Measurements from ENCODE around the gene C19orf67. TPM values are rescaled to one million over a fixed set of nuclear protein-coding genes. Genes with fewer than 3 reads are reported as not detected.

Gene C19orf67
- total and polyA plus RNA-seq, 2 of the 13 experiments (the other 11 are each of a cell fraction or from before 2014, with no cell fraction given): 0.11 to 0.32 TPM

DNA sequence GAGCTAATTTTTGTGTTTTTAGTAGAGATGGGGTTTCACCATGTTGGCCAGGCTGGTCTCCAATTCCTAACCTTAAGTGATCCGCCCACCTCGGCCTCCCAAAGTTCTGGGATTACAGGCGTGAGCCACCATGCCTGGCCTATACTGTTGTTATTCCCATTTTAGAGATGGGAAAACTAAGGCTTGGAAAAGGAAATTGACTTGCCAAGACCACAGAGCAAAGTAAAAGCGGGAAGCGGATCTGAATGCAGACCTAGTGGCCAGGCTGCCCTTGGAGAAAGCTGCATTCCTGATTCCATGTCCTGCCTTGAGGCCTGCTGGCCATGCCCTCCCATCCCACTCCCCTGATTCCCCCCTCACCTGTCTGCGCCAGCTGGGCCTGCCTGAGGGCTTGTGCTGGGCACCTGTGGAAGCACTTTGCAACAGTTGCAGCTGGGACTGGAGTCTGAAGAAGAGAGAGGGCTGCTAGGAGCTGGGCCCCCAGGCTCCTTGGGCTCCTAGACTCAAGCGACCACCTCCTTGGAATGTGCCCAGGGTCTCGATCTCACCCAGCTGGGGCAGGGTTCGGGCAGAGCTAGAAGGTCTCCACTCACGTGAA is 29.4 kb downstream of the C19orf67 start:
- BruUV-seq (replicated peaks): no TSS peak
- DNase-seq (ENCODE audit: low spot score): no peak
- no peaks in the 10 kb centered on the region for H4K20me1 ChIP-seq (ENCODE audit: insufficient read depth, low read length)
- no peak overlapping the region for H3K27ac ChIP-seq (ENCODE audit: extremely low read length, insufficient read depth, low read length)
- no peaks in the 10 kb centered on the region for H3K36me3 ChIP-seq (replicated peaks in 1 of 2; ENCODE audit: control insufficient read depth in 1 of 2, insufficient read depth in 2 of 2, low read length in 2 of 2)
- no peaks in the 10 kb centered on the region for H3K9me3 ChIP-seq (ENCODE audit: low read length)
- TF ChIP-seq, protein P1, sequence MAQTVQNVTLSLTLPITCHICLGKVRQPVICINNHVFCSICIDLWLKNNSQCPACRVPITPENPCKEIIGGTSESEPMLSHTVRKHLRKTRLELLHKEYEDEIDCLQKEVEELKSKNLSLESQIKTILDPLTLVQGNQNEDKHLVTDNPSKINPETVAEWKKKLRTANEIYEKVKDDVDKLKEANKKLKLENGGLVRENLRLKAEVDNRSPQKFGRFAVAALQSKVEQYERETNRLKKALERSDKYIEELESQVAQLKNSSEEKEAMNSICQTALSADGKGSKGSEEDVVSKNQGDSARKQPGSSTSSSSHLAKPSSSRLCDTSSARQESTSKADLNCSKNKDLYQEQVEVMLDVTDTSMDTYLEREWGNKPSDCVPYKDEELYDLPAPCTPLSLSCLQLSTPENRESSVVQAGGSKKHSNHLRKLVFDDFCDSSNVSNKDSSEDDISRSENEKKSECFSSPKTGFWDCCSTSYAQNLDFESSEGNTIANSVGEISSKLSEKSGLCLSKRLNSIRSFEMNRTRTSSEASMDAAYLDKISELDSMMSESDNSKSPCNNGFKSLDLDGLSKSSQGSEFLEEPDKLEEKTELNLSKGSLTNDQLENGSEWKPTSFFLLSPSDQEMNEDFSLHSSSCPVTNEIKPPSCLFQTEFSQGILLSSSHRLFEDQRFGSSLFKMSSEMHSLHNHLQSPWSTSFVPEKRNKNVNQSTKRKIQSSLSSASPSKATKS (CRISPR knock-in tag; IDR thresholded peaks at IDR 0.05): no peak
- TF ChIP-seq CAMTA2 (CRISPR knock-in tag; IDR thresholded peaks at IDR 0.05; ENCODE audit: borderline replicate concordance) (no peak), FOXP1 (IDR thresholded peaks at IDR 0.05) (no peak), FOXP1 (CRISPR knock-in tag; IDR thresholded peaks at IDR 0.05) (no peak), GLI4 (CRISPR knock-in tag; IDR thresholded peaks at IDR 0.05; ENCODE audit: borderline replicate concordance) (no peak), SSRP1 (CRISPR knock-in tag; IDR thresholded peaks at IDR 0.05) (no peak), ZNF3 (CRISPR knock-in tag; IDR thresholded peaks at IDR 0.05) (no peak), ZNF629 (CRISPR knock-in tag; conservative IDR thresholded peaks at IDR 0.05) (peak; percentile 78)
- ChIA-PET CTCF (ENCODE audit: low intra/inter-chr PET ratio, low total read pairs) (no interaction called here), POLR2A (interaction anchor here (1.4 kb wide), 1 partner anchor 15 kb away, joined by 3 read pairs; no protein-coding TSS in a partner anchor)
- H3K4me1 ChIP-seq (ENCODE audit: insufficient read depth, low read length): peaks cover 26% of the 10 kb centered on the region
- H3K4me3 ChIP-seq (replicated peaks in 1 of 3; ENCODE audit: insufficient read depth in 1 of 3, low read depth in 2 of 3, low read length in 3 of 3): no peak overlapping the region
- H2AFZ ChIP-seq (ENCODE audit: low read length): no peak overlapping the region
- WGBS (ENCODE audit: low lambda C conversion rate): 92% methylated on average over 5 of the region's 10 CpGs
- no peak for ATAC-seq
- H3K79me2 ChIP-seq (ENCODE audit: insufficient read depth, low read length): no peaks in the 10 kb centered on the region
- in situ Hi-C loops (cut with HindIII; ENCODE audit: extremely low pct_ligation_motif_present, low pct_unique_long_range_greater_than_20kb) (loop anchor here (25.0 kb wide), 1 partner anchor 294 kb away; the partner anchor contains the start of genes C19orf53 and MRI1), intact Hi-C loops (cut with micrococcal nuclease; ENCODE audit: unreplicated experiment) (no loop called here)
- H3K4me2 ChIP-seq (ENCODE audit: low read depth, low read length): no peak overlapping the region
- no peak for FAIRE-seq
- H3K27me3 ChIP-seq (ENCODE audit: control insufficient read depth in 1 of 2, insufficient read depth in 2 of 2, low read length in 2 of 2): no peaks in the 10 kb centered on the region
- H3K9ac ChIP-seq (ENCODE audit: insufficient read depth, low read depth, low read length): no peak overlapping the region
